ENCODE results near the gene DPYSL4. TPM values are rescaled to one million over a fixed set of nuclear protein-coding genes. Genes with fewer than 3 reads are reported as not detected.

The DPYSL4 gene
- total RNA-seq, 3 donors from 2014 or later (not counting 1 experiment from before 2014, with no cell fraction given), result 0.40 to 1.3 (median 1.0) TPM

DNA sequence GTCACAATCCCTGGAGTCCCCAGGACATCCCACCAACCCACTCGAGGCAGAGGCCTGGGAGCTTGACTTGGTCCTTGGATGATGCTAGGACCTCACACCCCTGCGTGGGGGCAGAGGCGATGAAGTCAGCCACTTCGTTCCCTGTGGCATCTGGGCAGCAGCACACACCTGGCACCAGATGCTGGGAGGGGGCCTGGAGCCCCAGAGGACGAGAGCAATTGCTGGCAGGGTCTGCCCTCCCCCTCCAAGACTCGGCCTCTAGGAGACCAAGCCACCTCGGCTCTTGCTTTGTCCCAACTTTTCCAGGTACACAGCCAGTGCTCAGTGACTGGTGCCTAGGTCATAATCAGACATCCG lies 39.1 kb downstream of the DPYSL4 start:
- H3K36me3 Mint-ChIP-seq, result no peaks in the 10 kb centered on the region
- WGBS (ENCODE audit: insufficient coverage), result 87% methylated on average over 8 of the region's 8 CpGs
- Histone ChIP-seq H3K4me3 (ENCODE audit: low read length) (no peak overlapping the region), H3K27me3 (ENCODE audit: control insufficient read depth, insufficient read depth, low read length) (no peaks in the 10 kb centered on the region), H3K9me3 (ENCODE audit: control insufficient read depth, insufficient read depth, low read length) (no peaks in the 10 kb centered on the region), H3K27ac (ENCODE audit: low read length) (no peak overlapping the region), H3K36me3 (ENCODE audit: control insufficient read depth, insufficient read depth, low read length) (no peaks in the 10 kb centered on the region), H3K4me1 (ENCODE audit: control insufficient read depth, insufficient read depth, low read length) (peaks cover 38% of the 10 kb centered on the region)
- H3K4me1 Mint-ChIP-seq, result peaks cover 10 to 28% of the 10 kb centered on the region in 2 donors
- H3K9me3 Mint-ChIP-seq, result peaks cover 0 to 3% of the 10 kb centered on the region in 2 donors
- intact Hi-C loops (cut with micrococcal nuclease), result loop anchor here (10.0 kb wide), 1 partner anchor 229 kb away; no protein-coding TSS in a partner anchor
- no peak for DNase-seq
- H3K4me3 Mint-ChIP-seq, result no peak overlapping the region
- TF ChIP-seq, protein P1, sequence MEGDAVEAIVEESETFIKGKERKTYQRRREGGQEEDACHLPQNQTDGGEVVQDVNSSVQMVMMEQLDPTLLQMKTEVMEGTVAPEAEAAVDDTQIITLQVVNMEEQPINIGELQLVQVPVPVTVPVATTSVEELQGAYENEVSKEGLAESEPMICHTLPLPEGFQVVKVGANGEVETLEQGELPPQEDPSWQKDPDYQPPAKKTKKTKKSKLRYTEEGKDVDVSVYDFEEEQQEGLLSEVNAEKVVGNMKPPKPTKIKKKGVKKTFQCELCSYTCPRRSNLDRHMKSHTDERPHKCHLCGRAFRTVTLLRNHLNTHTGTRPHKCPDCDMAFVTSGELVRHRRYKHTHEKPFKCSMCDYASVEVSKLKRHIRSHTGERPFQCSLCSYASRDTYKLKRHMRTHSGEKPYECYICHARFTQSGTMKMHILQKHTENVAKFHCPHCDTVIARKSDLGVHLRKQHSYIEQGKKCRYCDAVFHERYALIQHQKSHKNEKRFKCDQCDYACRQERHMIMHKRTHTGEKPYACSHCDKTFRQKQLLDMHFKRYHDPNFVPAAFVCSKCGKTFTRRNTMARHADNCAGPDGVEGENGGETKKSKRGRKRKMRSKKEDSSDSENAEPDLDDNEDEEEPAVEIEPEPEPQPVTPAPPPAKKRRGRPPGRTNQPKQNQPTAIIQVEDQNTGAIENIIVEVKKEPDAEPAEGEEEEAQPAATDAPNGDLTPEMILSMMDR (IDR thresholded peaks at IDR 0.05), result no peak
- no peaks in the 10 kb centered on the region for H3K27me3 Mint-ChIP-seq (ENCODE audit: low read depth in 2 of 2)
- no peak overlapping the region for H3K27ac Mint-ChIP-seq
- ATAC-seq, result no peak

DNA sequence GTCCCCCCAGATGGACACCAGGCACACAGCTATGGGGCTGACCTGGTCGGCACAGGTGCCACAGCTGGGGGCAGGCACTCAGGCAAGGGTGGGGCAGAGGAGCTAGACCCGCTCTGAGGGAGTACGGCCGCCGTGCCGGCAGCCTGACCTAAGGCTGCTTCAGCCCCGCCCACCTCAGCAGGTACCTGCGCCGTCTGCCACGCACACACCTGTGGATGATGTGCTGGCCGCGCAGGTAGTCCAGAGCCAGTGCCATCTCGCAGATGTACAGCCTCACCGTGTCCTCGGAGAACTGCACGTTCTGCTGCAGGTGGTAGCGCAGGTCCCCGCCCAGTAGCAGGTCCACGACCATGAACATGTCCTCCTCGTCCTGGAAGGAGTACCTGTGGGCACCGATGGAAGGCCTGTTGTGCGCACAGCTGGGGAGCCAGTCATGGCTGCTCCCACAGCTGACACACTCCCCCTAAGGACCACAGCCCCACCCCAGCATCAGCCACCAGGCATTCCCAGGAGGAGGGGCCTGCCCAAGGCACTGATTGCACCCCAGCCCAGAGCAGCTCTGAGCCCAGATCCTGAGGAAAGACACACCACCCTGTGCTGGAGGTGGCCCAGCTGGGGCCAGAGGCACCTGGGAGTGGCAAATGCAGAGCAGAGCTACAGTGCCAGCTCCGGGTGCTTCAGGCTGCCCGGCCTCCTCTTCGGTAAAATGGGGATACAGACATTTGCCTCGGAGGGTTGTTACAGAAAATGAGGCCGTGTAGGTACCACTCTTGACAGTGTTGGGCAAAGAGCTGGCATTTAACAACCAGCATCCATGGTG lies 40.0 kb downstream of the DPYSL4 start:
- no peaks in the 10 kb centered on the region for H3K27me3 Mint-ChIP-seq (ENCODE audit: low read depth in 2 of 2)
- H3K36me3 Mint-ChIP-seq, result no peaks in the 10 kb centered on the region
- Histone ChIP-seq H3K27me3 (ENCODE audit: control insufficient read depth, insufficient read depth, low read length) (no peaks in the 10 kb centered on the region), H3K9me3 (ENCODE audit: control insufficient read depth, insufficient read depth, low read length) (no peaks in the 10 kb centered on the region), H3K36me3 (ENCODE audit: control insufficient read depth, insufficient read depth, low read length) (no peaks in the 10 kb centered on the region), H3K4me1 (ENCODE audit: control insufficient read depth, insufficient read depth, low read length) (peaks cover 48% of the 10 kb centered on the region), H3K4me3 (ENCODE audit: low read length) (no peak overlapping the region), H3K27ac (ENCODE audit: low read length) (no peak overlapping the region)
- DNase-seq, result no peak
- no peak overlapping the region for H3K4me3 Mint-ChIP-seq
- TF ChIP-seq, protein P1 (IDR thresholded peaks at IDR 0.05), result no peak
- H3K4me1 Mint-ChIP-seq, result peaks cover 11 to 30% of the 10 kb centered on the region in 2 donors
- intact Hi-C loops (cut with micrococcal nuclease), result loop anchor here (10.0 kb wide), 1 partner anchor 228 kb away; no protein-coding TSS in a partner anchor
- no peak for ATAC-seq
- peaks cover 0 to 3% of the 10 kb centered on the region in 2 donors for H3K9me3 Mint-ChIP-seq
- 94% methylated on average over 27 of the region's 27 CpGs for WGBS (ENCODE audit: insufficient coverage)
- H3K27ac Mint-ChIP-seq, result peak overlapping the region in 1 of 2 donors; percentile 66

GRCh38 chr10:132227851-132228390 lies 41.2 kb downstream of the DPYSL4 start:
- intact Hi-C loops (cut with micrococcal nuclease), result loop anchor here (10.0 kb wide), 1 partner anchor 227 kb away; no protein-coding TSS in a partner anchor
- Mint-ChIP-seq H3K4me3 (no peak overlapping the region), H3K27ac (peak overlapping the region in 1 of 2 donors; percentile 66), H3K27me3 (ENCODE audit: low read depth in 2 of 2) (no peaks in the 10 kb centered on the region), H3K36me3 (no peaks in the 10 kb centered on the region), H3K4me1 (peaks cover 22 to 41% of the 10 kb centered on the region in 2 donors), H3K9me3 (peaks cover 0 to 3% of the 10 kb centered on the region in 2 donors)
- Histone ChIP-seq H3K36me3 (ENCODE audit: control insufficient read depth, insufficient read depth, low read length) (no peaks in the 10 kb centered on the region), H3K27me3 (ENCODE audit: control insufficient read depth, insufficient read depth, low read length) (no peaks in the 10 kb centered on the region), H3K4me1 (ENCODE audit: control insufficient read depth, insufficient read depth, low read length) (peaks cover 59% of the 10 kb centered on the region), H3K27ac (ENCODE audit: low read length) (no peak overlapping the region), H3K4me3 (ENCODE audit: low read length) (no peak overlapping the region), H3K9me3 (ENCODE audit: control insufficient read depth, insufficient read depth, low read length) (no peaks in the 10 kb centered on the region)
- TF ChIP-seq, protein P1 (IDR thresholded peaks at IDR 0.05), result no peak
- WGBS (ENCODE audit: insufficient coverage), result 92% methylated on average over 29 of the region's 29 CpGs
- ATAC-seq (no peak), DNase-seq (no peak)

Data from natural killer cell (primary cell).